IPS-18a (cell line): ENCODE data around the gene MYH9.
"Not testable (repeated sequence)": the region's sequence is repeated elsewhere in the genome, so short reads cannot be mapped to it uniquely, and the experiment has no call there.

ENCODE experiments used
- H3K27ac ChIP-seq: one replicate; pipeline ENCODE4 v1.5.1; 2013; ENCODE audit warnings: low read length
- H3K27me3 ChIP-seq: one replicate; pipeline ENCODE4 v1.6.1; 2013; ENCODE audit warnings: mild to moderate bottlenecking, low read length; ENCODE audit not compliant: control insufficient read depth, insufficient read depth
- H3K36me3 ChIP-seq: one replicate; pipeline ENCODE4 v1.6.1; 2013; ENCODE audit warnings: low read depth, low read length; ENCODE audit not compliant: control insufficient read depth
- H3K4me1 ChIP-seq: one replicate; pipeline ENCODE4 v1.6.1; 2013; ENCODE audit warnings: low read depth, low read length; ENCODE audit not compliant: control insufficient read depth
- H3K4me3 ChIP-seq: one replicate; pipeline ENCODE4 v1.5.1; 2013; ENCODE audit warnings: low read length
- H3K9ac ChIP-seq: one replicate; pipeline ENCODE4 v1.6.1; 2013; ENCODE audit warnings: mild to moderate bottlenecking, low read length, moderate library complexity
- H3K9me3 ChIP-seq: one replicate; pipeline ENCODE4 v1.6.1; 2013; ENCODE audit warnings: low read depth, low read length; ENCODE audit not compliant: control insufficient read depth

Gene MYH9

DNA sequence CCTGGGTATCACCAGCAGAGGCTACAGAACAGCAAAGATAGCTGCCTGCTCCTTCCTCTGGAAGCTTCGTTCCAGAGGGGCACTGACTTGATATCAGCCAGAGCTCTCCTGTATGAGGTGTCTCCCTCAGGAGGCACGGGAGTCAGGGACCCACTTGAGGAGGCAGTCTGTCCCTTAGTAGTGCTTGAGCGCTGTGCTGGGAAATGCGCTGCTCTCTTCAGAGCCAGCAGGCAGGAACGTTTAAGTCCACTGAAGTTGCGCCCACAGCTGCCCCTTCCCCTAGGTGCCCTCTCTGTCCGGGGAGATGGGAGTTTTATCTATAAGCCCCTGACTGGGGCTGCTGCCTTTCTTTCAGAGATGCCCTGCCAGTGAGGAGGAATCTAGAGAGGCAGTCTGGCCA lies 116.5 kb downstream of the MYH9 start:
- H3K4me1 ChIP-seq, H3K27ac ChIP-seq, H3K36me3 ChIP-seq, H3K9me3 ChIP-seq, H3K27me3 ChIP-seq, H3K9ac ChIP-seq, H3K4me3 ChIP-seq: not testable (repeated sequence)

DNA sequence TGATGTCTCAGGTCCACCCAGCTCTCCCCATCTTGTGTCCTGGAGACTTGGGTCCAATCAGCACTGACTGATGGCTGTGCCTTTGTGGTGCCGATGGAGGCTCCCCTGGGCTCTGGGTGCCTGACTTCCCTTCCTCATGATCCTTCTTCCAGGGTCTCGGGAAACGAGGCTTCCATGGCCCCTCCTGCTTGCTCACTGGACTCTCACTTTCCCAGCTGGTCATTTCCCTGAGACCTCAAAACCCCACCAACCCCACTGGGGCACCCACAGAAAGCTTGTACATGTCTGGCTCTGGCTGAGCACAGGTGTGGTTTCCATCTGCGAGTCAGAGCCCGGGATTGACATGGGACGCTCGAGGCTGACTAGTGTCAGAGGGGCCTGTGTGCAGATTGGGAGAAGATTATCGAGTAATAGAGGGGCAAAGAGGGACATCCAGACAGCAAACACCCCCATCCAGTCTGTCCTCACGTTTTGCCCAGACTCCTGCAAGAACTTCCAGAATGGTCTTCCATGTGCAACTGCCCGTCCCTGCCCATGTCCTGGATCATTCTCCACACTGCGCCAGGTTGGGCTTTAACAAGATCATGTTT lies 119.8 kb downstream of the MYH9 start:
- no peak overlapping the region for H3K4me3 ChIP-seq
- H3K9ac ChIP-seq: no peak overlapping the region
- no peaks in the 10 kb centered on the region for H3K9me3 ChIP-seq
- H3K27ac ChIP-seq: no peak overlapping the region
- H3K27me3 ChIP-seq: no peaks in the 10 kb centered on the region
- no peaks in the 10 kb centered on the region for H3K36me3 ChIP-seq
- no peaks in the 10 kb centered on the region for H3K4me1 ChIP-seq

DNA sequence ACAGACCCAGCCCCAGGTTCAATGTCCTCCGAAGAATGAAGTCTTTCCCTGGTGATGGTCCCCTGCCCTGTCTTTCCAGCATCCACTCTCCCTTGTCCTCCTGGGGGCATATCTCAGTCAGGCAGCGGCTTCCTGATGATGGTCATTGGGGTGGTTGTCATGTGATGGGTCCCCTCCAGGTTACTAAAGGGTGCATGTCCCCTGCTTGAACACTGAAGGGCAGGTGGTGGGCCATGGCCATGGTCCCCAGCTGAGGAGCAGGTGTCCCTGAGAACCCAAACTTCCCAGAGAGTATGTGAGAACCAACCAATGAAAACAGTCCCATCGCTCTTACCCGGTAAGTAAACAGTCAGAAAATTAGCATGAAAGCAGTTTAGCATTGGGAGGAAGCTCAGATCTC lies 120.7 kb downstream of the MYH9 start:
- Histone ChIP-seq H3K4me1 (no peaks in the 10 kb centered on the region), H3K9ac (no peak overlapping the region), H3K27ac (no peak overlapping the region), H3K4me3 (no peak overlapping the region), H3K27me3 (no peaks in the 10 kb centered on the region), H3K36me3 (no peaks in the 10 kb centered on the region), H3K9me3 (no peaks in the 10 kb centered on the region)

DNA sequence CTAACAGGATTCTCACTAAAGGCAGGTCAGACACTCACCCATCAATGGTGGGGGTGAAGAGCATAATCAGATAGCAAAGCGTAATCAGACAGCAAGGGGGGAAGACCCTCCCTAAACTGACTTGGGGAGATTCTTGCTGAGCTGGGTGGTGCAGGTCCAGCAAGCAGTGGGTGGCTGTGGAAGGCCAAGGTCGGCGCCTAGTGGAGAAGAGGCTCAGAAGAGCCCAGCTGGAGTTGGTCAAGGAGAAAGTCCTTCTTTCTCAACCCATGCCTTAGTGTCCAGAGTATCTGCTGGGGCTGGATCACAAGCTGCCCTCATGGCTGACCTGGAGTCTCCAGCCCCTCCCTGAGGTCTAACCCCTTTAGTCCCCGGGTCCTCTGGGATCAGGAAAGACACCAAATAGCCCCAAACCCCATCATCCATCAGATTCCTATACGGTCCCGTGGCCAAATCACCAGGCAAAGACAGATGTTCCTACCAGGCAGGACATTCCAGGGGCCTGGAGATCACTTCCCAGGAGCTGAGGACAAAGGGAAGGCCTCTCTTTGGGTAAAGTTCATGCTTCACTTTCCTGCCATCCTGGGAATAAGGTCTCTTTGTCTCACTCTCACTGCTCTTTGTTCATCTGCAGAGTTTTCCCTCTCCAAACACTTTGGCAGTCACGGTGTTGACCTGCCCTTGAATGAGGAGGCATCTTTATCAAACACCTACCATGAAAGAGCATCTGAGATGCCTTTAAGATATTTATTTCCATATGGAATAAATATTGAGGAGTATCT lies 123.7 kb downstream of the MYH9 start:
- not testable (repeated sequence) for H3K9ac ChIP-seq, H3K9me3 ChIP-seq, H3K27me3 ChIP-seq, H3K4me3 ChIP-seq, H3K4me1 ChIP-seq, H3K27ac ChIP-seq, H3K36me3 ChIP-seq

DNA sequence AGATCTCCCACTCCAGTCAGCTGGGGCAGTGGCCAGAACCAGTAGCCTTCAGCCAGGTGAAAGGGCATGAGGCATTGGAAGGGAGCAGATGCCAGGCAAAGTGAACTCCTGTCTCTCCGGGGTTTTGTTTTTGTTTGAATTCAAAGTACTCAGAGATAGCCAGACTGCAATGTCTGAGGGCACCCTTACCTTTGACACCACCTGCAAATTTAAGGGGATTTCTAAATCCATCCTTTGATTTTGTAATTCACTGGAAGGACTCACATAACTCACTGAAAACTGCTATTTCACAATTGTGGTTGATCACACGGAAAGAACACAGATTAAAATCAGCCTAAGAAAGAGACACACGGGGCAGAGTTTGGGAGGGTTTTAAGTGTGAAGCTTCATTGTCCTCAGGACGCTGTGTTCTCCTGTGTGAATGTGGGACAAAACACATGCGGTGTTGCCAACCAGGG lies 124.5 kb downstream of the MYH9 start:
- not testable (repeated sequence) for H3K4me3 ChIP-seq, H3K27ac ChIP-seq, H3K36me3 ChIP-seq, H3K27me3 ChIP-seq, H3K9me3 ChIP-seq, H3K9ac ChIP-seq
- H3K4me1 ChIP-seq: peaks cover 15% of the 10 kb centered on the region

DNA sequence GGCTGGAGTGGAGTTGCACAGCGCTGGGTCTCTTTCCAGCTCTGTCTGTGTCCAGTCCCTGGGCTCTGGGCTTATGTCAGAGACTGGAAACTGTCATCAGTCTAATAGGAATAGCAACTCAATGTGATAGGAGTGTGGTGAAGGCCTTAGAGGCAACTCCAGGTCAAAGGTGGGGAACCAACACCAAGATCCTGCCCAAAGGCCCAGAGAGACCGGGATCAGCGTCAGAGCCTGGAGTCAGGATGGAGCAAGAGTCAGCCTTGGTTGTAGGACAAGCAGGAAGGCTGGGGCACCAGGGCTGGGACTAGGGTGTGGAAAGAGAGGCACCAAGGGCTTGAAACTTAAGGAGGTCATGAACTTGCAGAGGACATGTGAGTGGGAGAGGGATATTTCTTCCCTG lies 125.5 kb downstream of the MYH9 start:
- not testable (repeated sequence) for H3K36me3 ChIP-seq, H3K27ac ChIP-seq, H3K27me3 ChIP-seq, H3K9ac ChIP-seq, H3K4me3 ChIP-seq, H3K9me3 ChIP-seq
- peaks cover 18% of the 10 kb centered on the region for H3K4me1 ChIP-seq

DNA sequence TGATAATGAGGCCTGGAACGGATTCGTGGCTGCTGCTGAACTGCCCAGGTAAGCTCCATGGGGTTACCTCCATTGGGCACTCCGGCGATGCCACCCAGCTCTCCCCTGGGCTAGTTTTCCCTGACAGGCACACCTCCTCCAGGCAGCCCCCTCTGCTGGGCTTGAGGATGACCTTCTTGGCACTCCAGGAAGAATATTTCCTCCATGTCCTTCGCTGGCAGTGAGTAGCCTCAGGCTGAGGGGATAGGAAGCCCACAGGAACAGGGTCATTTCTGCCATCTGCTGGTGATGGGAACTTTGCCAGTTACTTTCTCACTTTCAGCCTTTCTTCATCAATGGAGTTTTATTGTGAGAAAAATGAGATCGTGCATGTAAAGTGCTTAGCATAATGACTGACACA lies 126.1 kb downstream of the MYH9 start:
- not testable (repeated sequence) for H3K9me3 ChIP-seq, H3K27me3 ChIP-seq, H3K27ac ChIP-seq, H3K9ac ChIP-seq, H3K4me3 ChIP-seq, H3K36me3 ChIP-seq
- H3K4me1 ChIP-seq: peaks cover 18% of the 10 kb centered on the region

DNA sequence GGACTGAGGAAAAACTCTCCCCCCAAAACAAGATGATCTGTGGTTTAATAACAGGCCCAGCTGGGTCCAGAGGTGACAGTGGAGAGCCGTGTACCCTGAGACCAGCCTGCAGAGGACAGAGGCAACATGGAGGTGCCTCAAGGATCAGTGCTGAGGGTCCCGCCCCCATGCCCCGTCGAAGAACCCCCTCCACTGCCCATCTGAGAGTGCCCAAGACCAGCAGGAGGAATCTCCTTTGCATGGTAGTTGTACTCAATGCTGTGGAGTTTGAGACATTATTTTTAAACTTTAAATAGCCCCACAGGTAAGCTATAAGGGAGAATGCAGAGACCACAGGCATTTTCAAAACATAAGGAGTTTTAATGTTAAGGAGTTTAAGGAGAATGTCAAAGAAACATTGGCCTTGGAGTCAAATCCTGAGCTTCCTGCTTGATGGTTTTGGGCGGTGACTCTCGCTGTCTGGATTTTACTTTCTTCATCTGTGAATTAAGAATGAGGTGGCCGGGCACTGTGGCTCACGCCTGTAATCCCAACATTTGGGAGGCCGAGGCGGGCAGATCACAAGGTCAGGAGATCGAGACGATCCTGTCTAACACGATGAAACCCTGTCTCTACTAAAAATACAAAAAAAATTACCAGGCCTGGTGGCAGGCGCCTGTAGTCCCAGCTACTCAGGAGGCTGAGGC lies 128.0 kb downstream of the MYH9 start:
- Histone ChIP-seq H3K36me3 (no peaks in the 10 kb centered on the region), H3K9me3 (no peaks in the 10 kb centered on the region), H3K9ac (peak overlapping the region; percentile 35), H3K4me3 (peak overlapping the region; percentile 23), H3K4me1 (peaks cover 18% of the 10 kb centered on the region), H3K27me3 (no peaks in the 10 kb centered on the region), H3K27ac (peak overlapping the region; percentile 36)

DNA sequence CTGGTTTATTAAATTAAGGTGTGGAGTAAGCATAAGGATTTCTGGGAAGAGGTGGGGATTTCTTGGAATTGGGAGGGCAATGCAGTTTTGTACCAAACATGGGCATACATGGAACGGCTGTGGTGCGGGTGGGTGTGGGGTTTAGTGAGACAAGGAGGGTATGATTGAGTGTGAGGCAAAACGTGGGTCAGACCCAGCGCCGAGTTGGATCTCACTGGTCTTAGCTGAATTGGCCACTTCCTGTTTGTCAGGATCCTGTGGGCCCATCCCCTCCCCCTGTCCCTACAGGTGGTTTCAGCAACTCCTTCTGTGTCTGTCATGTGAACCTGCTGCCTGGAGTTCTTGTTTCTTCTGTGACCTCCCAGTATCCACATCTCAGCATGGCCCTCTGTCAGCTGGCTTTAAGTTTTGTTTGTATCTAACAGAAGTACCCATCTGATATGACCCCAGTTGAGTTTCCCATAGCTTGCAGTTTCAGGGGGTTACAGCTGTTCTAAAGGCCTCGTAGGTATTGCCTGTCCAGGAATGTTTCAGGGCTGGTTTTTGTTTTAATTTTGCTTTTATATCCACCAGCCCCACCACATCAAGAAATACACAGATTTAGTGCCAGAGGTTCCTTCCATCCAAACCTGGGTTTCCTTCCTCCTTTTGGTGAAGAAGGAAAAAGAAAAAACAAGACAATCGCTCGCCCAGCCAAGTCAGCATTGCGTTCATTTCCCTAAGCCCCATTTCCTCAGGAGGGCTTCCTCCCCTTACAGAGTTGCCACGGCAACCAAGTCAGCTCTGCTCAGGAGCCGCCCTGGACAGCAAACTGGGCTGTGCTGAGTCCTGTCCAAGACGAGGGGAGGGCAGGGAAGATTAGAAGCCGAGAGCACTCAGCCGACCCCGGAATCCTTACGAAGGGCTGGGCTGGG lies 128.8 kb downstream of the MYH9 start:
- Histone ChIP-seq H3K9me3 (no peaks in the 10 kb centered on the region), H3K36me3 (no peaks in the 10 kb centered on the region), H3K9ac (peak overlapping the region; percentile 35), H3K4me1 (peaks cover 18% of the 10 kb centered on the region), H3K4me3 (peak overlapping the region; percentile 23), H3K27ac (peak overlapping the region; percentile 60), H3K27me3 (no peaks in the 10 kb centered on the region)

DNA sequence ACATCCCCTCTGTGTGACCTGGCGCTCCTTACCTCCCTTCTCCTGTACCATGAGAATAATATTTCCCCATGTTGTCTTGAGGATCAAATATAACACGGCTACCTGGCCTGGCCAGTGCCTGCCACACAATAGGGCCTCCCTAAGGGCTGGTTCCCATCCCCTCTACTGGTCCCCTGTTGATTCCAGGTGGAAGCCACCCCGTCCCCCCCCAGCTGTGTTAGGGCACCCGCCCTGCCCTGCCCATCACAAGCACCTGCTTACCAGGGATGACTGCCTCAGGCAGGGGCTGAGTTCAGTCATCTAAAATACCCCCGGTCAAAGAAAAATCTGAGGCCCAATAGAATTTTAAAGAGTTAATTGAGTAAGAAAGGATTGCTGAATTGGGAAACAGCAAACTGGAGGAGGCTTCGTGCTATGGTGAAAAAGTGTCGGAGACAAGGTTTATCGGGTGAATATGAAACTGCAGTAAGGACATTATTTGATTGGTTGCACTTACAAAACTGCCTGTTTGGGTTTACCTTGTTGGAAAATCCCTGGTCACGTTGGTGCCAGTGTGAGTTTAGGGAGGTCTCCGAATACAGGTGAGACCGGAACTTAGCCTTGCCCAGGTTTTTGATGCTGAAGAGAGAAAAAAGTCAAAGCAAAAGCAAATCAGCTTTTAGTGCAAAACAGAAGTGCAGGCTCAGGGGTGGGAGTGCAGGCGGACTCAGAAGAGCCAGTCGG lies 129.7 kb downstream of the MYH9 start:
- peaks cover 18% of the 10 kb centered on the region for H3K4me1 ChIP-seq
- H3K27me3 ChIP-seq: no peaks in the 10 kb centered on the region
- H3K4me3 ChIP-seq: no peak overlapping the region
- H3K36me3 ChIP-seq: no peaks in the 10 kb centered on the region
- peak overlapping the region; percentile 60 for H3K27ac ChIP-seq
- no peak overlapping the region for H3K9ac ChIP-seq
- no peaks in the 10 kb centered on the region for H3K9me3 ChIP-seq

DNA sequence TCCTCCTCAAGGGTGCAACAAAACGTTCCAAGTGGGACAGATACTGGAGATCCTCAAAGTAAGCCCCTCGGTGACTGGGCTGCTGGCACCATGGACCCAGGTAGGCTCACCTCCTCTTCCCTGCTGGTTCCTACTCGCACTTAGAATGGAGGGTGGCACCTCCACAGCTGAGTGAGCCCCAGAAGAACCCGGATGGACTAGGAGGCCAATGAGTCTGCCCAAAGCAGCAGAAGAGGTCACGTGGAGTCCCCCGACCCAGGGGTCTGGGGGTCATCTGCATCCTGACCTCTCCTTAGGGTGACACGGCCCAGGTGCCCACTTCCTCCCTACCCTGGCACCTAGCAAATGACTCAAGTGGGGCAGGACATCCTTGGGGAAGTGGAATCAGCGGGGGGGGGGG lies 130.5 kb downstream of the MYH9 start:
- H3K4me3 ChIP-seq: no peak overlapping the region
- no peaks in the 10 kb centered on the region for H3K27me3 ChIP-seq
- no peaks in the 10 kb centered on the region for H3K9me3 ChIP-seq
- H3K36me3 ChIP-seq: no peaks in the 10 kb centered on the region
- no peak overlapping the region for H3K27ac ChIP-seq
- no peak overlapping the region for H3K9ac ChIP-seq
- H3K4me1 ChIP-seq: peaks cover 18% of the 10 kb centered on the region
